Measurements from ENCODE around the gene BMPR1B. TPM values are rescaled to one million over a fixed set of nuclear protein-coding genes. Genes with fewer than 3 reads are reported as not detected.

Gene BMPR1B
- total RNA-seq, 2 donors from 2014 or later = 12.9 to 19.5 TPM

GRCh38 chr4:94801016-94801415, 43.3 kb downstream of the BMPR1B start:
- DNase-seq (ENCODE audit: low spot score) (no peak), ATAC-seq (ENCODE audit: insufficient number of reproducible peaks, low FRiP score, low read depth) (no peak)
- no peaks in the 10 kb centered on the region for H3K9me3 ChIP-seq
- H3K27ac ChIP-seq = no peak overlapping the region
- H3K4me1 ChIP-seq (ENCODE audit: control insufficient read depth in 1 of 2, low read depth in 2 of 2) = peaks cover 0 to 13% of the 10 kb centered on the region in 2 donors
- no peak for TF ChIP-seq CTCF (IDR thresholded peaks at IDR 0.05)
- H3K36me3 ChIP-seq = no peaks in the 10 kb centered on the region
- no peaks in the 10 kb centered on the region for H3K27me3 ChIP-seq (replicated peaks; ENCODE audit: insufficient read depth)
- no peak overlapping the region for H3K4me3 ChIP-seq

GRCh38 chr4:94802091-94802490, 44.3 kb downstream of the BMPR1B start:
- no peak overlapping the region for H3K4me3 ChIP-seq
- H3K9me3 ChIP-seq = no peaks in the 10 kb centered on the region
- no peaks in the 10 kb centered on the region for H3K36me3 ChIP-seq
- ATAC-seq (ENCODE audit: insufficient number of reproducible peaks, low FRiP score, low read depth) (no peak), DNase-seq (ENCODE audit: low spot score) (no peak)
- no peak overlapping the region for H3K27ac ChIP-seq
- peaks cover 0 to 13% of the 10 kb centered on the region in 2 donors for H3K4me1 ChIP-seq (ENCODE audit: control insufficient read depth in 1 of 2, low read depth in 2 of 2)
- no peaks in the 10 kb centered on the region for H3K27me3 ChIP-seq (replicated peaks; ENCODE audit: insufficient read depth)
- TF ChIP-seq CTCF (IDR thresholded peaks at IDR 0.05) = no peak

GRCh38 chr4:94803181-94803580, 45.4 kb downstream of the BMPR1B start:
- DNase-seq (ENCODE audit: low spot score) (no peak), ATAC-seq (ENCODE audit: insufficient number of reproducible peaks, low FRiP score, low read depth) (no peak)
- Histone ChIP-seq H3K27me3 (replicated peaks; ENCODE audit: insufficient read depth) (no peaks in the 10 kb centered on the region), H3K9me3 (no peaks in the 10 kb centered on the region), H3K36me3 (no peaks in the 10 kb centered on the region), H3K4me1 (ENCODE audit: control insufficient read depth in 1 of 2, low read depth in 2 of 2) (peaks cover 0 to 13% of the 10 kb centered on the region in 2 donors), H3K4me3 (no peak overlapping the region), H3K27ac (no peak overlapping the region)
- no peak for TF ChIP-seq CTCF (IDR thresholded peaks at IDR 0.05)

- Histone ChIP-seq H3K27ac (no peak overlapping the region), H3K9me3 (no peaks in the 10 kb centered on the region), H3K4me3 (peak overlapping the region; percentile 7), H3K4me1 (ENCODE audit: control insufficient read depth in 1 of 2, low read depth in 2 of 2) (peaks cover 0 to 17% of the 10 kb centered on the region in 2 donors), H3K36me3 (no peaks in the 10 kb centered on the region), H3K27me3 (replicated peaks; ENCODE audit: insufficient read depth) (no peaks in the 10 kb centered on the region)
- no peak for TF ChIP-seq CTCF (IDR thresholded peaks at IDR 0.05)
- DNase-seq (ENCODE audit: low spot score) = no peak
- ATAC-seq (ENCODE audit: insufficient number of reproducible peaks, low FRiP score, low read depth) = no peak
Measured at GRCh38 chr4:94804650-94805049, 46.9 kb downstream of the BMPR1B start.

- no peak overlapping the region for H3K27ac ChIP-seq
- H3K27me3 ChIP-seq (replicated peaks; ENCODE audit: insufficient read depth) = no peaks in the 10 kb centered on the region
- peaks cover 2 to 32% of the 10 kb centered on the region in 2 donors for H3K4me1 ChIP-seq (ENCODE audit: control insufficient read depth in 1 of 2, low read depth in 2 of 2)
- no peak overlapping the region for H3K4me3 ChIP-seq
- ATAC-seq (ENCODE audit: insufficient number of reproducible peaks, low FRiP score, low read depth) (no peak), DNase-seq (ENCODE audit: low spot score) (no peak)
- TF ChIP-seq CTCF (IDR thresholded peaks at IDR 0.05) = no peak
- no peaks in the 10 kb centered on the region for H3K9me3 ChIP-seq
- no peaks in the 10 kb centered on the region for H3K36me3 ChIP-seq
Measured at GRCh38 chr4:94806376-94806775, 48.6 kb downstream of the BMPR1B start.
